Ishikawa (cell line): ENCODE measurements around the gene CDC42BPG.

Experiments used
- CEBPB ChIP-seq: IDR thresholded peaks from 2 replicates; pipeline ENCODE4 v1.6.1; 2012
- CREB1 ChIP-seq: IDR thresholded peaks from 2 replicates; pipeline ENCODE4 v1.6.1; 2012; ENCODE audit warnings: low read depth
- EGR1 ChIP-seq: IDR thresholded peaks from 2 replicates; pipeline ENCODE4 v1.6.1; 2012
- EP300 ChIP-seq: IDR thresholded peaks from 2 replicates; pipeline ENCODE4 v1.6.1; 2012; ENCODE audit warnings: borderline replicate concordance
- FOXM1 ChIP-seq: IDR thresholded peaks from 2 replicates; pipeline ENCODE4 v1.6.1; 2012; ENCODE audit warnings: low read depth, borderline replicate concordance
- NFIC ChIP-seq: IDR thresholded peaks from 2 replicates; pipeline ENCODE4 v1.6.1; 2012
- RAD21 ChIP-seq: IDR thresholded peaks from 2 replicates; pipeline ENCODE4 v1.6.1; 2012; ENCODE audit warnings: low read depth
- TAF1 ChIP-seq: IDR thresholded peaks from 2 replicates; pipeline ENCODE4 v1.6.1; 2012; ENCODE audit warnings: low read depth, mild to moderate bottlenecking
- TCF12 ChIP-seq: IDR thresholded peaks from 2 replicates; pipeline ENCODE4 v1.6.1; 2012; ENCODE audit warnings: low read depth
- TEAD4 ChIP-seq: IDR thresholded peaks from 2 replicates; pipeline ENCODE4 v1.6.1; 2012
- YY1 ChIP-seq: IDR thresholded peaks from 2 replicates; pipeline ENCODE4 v1.6.1; 2012; ENCODE audit warnings: low read depth
- ZBTB7A ChIP-seq: IDR thresholded peaks from 2 replicates; pipeline ENCODE4 v1.6.1; 2012; ENCODE audit warnings: low read depth
- TF ChIP-seq, protein P1 (sequence below): IDR thresholded peaks from 2 replicates; pipeline ENCODE4 v1.6.1; 2012; ENCODE audit warnings: low read depth, mild to moderate bottlenecking
- TF ChIP-seq, protein P2 (sequence below): IDR thresholded peaks from 2 replicates; pipeline ENCODE4 v1.6.1; 2012

DNA sequence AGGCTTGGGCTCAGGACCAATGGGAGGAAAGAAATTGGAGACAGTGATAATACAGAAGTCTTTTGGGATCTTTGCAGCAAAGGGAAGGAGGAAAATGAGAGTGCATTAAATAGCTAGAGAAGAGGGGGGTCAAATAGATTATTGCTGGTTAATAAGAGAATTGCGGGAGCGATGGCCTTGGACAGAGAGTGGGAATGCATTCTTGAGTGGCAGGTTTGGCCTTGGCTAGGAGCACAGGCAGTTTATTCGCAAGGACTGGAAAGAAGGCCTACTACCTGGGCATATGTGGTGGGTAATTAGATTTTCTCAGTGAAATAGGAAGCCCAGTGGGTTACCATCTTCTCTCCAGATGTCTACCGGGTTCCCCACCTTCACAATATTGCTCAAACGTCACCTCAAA, 30.6 kb downstream of the CDC42BPG start:
- TF ChIP-seq, protein P1, sequence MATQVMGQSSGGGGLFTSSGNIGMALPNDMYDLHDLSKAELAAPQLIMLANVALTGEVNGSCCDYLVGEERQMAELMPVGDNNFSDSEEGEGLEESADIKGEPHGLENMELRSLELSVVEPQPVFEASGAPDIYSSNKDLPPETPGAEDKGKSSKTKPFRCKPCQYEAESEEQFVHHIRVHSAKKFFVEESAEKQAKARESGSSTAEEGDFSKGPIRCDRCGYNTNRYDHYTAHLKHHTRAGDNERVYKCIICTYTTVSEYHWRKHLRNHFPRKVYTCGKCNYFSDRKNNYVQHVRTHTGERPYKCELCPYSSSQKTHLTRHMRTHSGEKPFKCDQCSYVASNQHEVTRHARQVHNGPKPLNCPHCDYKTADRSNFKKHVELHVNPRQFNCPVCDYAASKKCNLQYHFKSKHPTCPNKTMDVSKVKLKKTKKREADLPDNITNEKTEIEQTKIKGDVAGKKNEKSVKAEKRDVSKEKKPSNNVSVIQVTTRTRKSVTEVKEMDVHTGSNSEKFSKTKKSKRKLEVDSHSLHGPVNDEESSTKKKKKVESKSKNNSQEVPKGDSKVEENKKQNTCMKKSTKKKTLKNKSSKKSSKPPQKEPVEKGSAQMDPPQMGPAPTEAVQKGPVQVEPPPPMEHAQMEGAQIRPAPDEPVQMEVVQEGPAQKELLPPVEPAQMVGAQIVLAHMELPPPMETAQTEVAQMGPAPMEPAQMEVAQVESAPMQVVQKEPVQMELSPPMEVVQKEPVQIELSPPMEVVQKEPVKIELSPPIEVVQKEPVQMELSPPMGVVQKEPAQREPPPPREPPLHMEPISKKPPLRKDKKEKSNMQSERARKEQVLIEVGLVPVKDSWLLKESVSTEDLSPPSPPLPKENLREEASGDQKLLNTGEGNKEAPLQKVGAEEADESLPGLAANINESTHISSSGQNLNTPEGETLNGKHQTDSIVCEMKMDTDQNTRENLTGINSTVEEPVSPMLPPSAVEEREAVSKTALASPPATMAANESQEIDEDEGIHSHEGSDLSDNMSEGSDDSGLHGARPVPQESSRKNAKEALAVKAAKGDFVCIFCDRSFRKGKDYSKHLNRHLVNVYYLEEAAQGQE, result no peak
- TF ChIP-seq EGR1 (no peak), TCF12 (no peak), YY1 (no peak), NFIC (no peak), FOXM1 (no peak), CREB1 (no peak), ZBTB7A (no peak), EP300 (no peak), RAD21 (no peak), TAF1 (no peak), TEAD4 (no peak), CEBPB (no peak)
- TF ChIP-seq, protein P2, sequence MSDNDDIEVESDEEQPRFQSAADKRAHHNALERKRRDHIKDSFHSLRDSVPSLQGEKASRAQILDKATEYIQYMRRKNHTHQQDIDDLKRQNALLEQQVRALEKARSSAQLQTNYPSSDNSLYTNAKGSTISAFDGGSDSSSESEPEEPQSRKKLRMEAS, result no peak
